CD4-positive, alpha-beta T cell (primary cell): ENCODE data around the gene GPSM1. TPM values are rescaled to one million over a fixed set of nuclear protein-coding genes. Genes with fewer than 3 reads are reported as not detected.

ENCODE experiments used
- ATAC-seq: fragments of 200-7000 bp; cut with Tn5 transposase; one replicate; pipeline ENCODE4 v1.10.0; 2022; ENCODE audit warnings: mild to moderate bottlenecking; ENCODE audit not compliant: poor library complexity
- CTCF ChIA-PET: fragments of 350-600 bp; sonication (Branson Sonifier 250); formaldehyde crosslinking; loops from one replicate; lab custom pipeline; 2021; ENCODE audit warnings: antibody characterized with exemption, inconsistent platforms; lab: Charles Lee
- POLR2A ChIA-PET: fragments of 350-600 bp; sonication (Branson Sonifier 250); formaldehyde crosslinking; loops from one replicate; lab custom pipeline; 2021; ENCODE audit warnings: antibody characterized with exemption, inconsistent platforms; lab: Charles Lee
- DNase-seq, 14 experiments: peaks; one replicate each; pipeline ENCODE4 v3.0.0-alpha.2; 2013 to 2020; ENCODE audit warnings: mixed read lengths in 2 of 14
- H3K27ac ChIP-seq, 2 donors: one replicate each; pipeline versions ENCODE4 v1.5.1 to v1.7.0; 2013; ENCODE audit warnings: low read length in 2 of 2, low read depth in 1 of 2, mild to moderate bottlenecking in 1 of 2
- H3K27me3 ChIP-seq, 2 experiments: 1 replicate in 1 of 2; 2 replicates in 1 of 2; pipeline versions ENCODE4 v1.6.1 to v1.7.0; 2013; ENCODE audit warnings: low read length in 2 of 2, control low read depth in 1 of 2, mild to moderate bottlenecking in 1 of 2, moderate library complexity in 1 of 2; ENCODE audit not compliant: insufficient read depth in 2 of 2, control insufficient read depth in 1 of 2
- H3K36me3 ChIP-seq: one replicate; pipeline ENCODE4 v1.6.1; 2013; ENCODE audit warnings: low read length, control low read depth; ENCODE audit not compliant: insufficient read depth
- H3K4me1 ChIP-seq: one replicate; pipeline ENCODE4 v1.6.1; 2013; ENCODE audit warnings: low read length, control low read depth; ENCODE audit not compliant: insufficient read depth
- H3K4me3 ChIP-seq: one replicate; pipeline ENCODE4 v1.5.1; 2013; ENCODE audit warnings: mild to moderate bottlenecking, low read length, moderate library complexity
- H3K9me3 ChIP-seq, 2 experiments: 1 replicate in 1 of 2; 2 replicates in 1 of 2; pipeline versions ENCODE4 v1.6.1 to v1.7.0; 2013; ENCODE audit warnings: low read length in 2 of 2, mild to moderate bottlenecking in 2 of 2, control low read depth in 1 of 2, moderate library complexity in 1 of 2; ENCODE audit not compliant: control insufficient read depth in 1 of 2, insufficient read depth in 1 of 2
- H3K27ac Mint-ChIP-seq: one replicate; pipeline ENCODE4 v1.8.0; 2020; ENCODE audit warnings: mixed read lengths
- H3K27me3 Mint-ChIP-seq: one replicate; pipeline ENCODE4 v1.8.0; 2021; ENCODE audit warnings: mixed read lengths
- H3K36me3 Mint-ChIP-seq: one replicate; pipeline ENCODE4 v1.8.0; 2021; ENCODE audit warnings: low read depth, mixed read lengths
- H3K4me1 Mint-ChIP-seq: one replicate; pipeline ENCODE4 v1.8.0; 2021; ENCODE audit warnings: low read depth, mixed read lengths
- H3K4me3 Mint-ChIP-seq: one replicate; pipeline ENCODE4 v1.8.0; 2020; ENCODE audit warnings: mild to moderate bottlenecking, mixed read lengths
- H3K9me3 Mint-ChIP-seq: one replicate; pipeline ENCODE4 v1.8.0; 2020; ENCODE audit warnings: mixed read lengths
- intact Hi-C, 2 experiments: fragments of 100-400 bp; cut with DNase I in 1 of 2; cut with micrococcal nuclease in 1 of 2; formaldehyde crosslinking; loops; one replicate each; pipeline versions ENCODE4 v1.15.1 to v1.9.0; 2023 to 2025; cut with DNase I, micrococcal nuclease
- total RNA-seq, 174 experiments: library from RNA in 2 of 174; stranded (reverse) in 2 of 174; gene quantifications; one replicate each; pipeline ENCODE4 v1.2.3 and lab custom pipeline; 2021 to 2026
- TF ChIP-seq, protein P1 (sequence below): fragments of 200-600 bp; IDR thresholded peaks from one replicate; pipeline ENCODE4 v1.8.0; 2022; ENCODE audit warnings: antibody characterized with exemption, mild to moderate bottlenecking

Gene GPSM1
- total RNA-seq, 2 experiments from 2014 or later = 7.7 to 8.6 TPM

DNA sequence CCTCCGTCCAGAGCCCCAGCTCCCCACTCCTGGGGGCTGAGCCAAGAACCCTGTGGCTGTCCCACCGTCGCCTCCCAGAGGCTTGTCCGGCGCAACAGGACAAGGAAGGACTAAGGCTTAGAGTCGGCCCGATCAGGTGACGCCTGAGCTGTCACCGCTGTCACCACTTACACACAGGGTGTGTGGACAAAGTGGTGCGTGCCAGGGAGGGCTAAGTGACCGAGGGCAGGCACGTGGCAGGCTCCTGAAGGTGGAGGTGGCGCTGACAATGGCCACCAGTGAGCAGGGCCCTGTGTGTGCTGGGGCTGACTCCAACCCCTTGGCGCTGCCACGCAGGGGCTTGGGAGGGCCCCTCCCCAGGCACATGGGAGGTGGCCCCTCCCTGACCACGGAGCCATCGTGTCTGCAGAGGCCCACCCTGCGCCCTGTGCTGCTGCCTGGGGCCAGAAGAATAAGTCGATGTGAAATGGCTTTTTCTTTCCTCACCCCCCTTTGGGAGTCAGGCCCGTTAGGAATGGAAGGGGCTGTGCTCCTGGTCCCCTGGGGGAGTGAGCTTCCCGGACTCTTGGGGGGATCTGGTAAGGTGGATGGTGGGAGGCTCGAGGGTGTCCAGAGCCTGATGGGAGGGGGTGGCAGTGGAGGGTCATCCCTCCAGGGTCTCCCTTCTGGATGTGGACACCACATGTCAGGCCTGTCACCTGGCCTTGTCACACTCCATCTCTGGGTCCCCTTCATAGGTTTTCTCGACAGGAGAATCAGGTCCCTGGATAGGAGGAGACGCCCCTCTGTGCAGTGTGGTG lies 2.6 kb upstream of the GPSM1 start:
- no peaks in the 10 kb centered on the region for H3K9me3 Mint-ChIP-seq
- peaks cover 5% of the 10 kb centered on the region for H3K4me1 Mint-ChIP-seq
- Histone ChIP-seq H3K36me3 (no peaks in the 10 kb centered on the region), H3K27me3 (peaks cover 0 to 2% of the 10 kb centered on the region in 2 experiments), H3K9me3 (peaks cover 0 to 4% of the 10 kb centered on the region in 2 experiments), H3K4me3 (no peak overlapping the region), H3K27ac (no peak overlapping the region), H3K4me1 (peaks cover 24% of the 10 kb centered on the region)
- intact Hi-C loops = no loop called here
- ChIA-PET POLR2A (no interaction called here), CTCF (no interaction called here)
- no peaks in the 10 kb centered on the region for H3K36me3 Mint-ChIP-seq
- DNase-seq (no peak), ATAC-seq (no peak)
- no peak overlapping the region for H3K27ac Mint-ChIP-seq
- TF ChIP-seq, protein P1, sequence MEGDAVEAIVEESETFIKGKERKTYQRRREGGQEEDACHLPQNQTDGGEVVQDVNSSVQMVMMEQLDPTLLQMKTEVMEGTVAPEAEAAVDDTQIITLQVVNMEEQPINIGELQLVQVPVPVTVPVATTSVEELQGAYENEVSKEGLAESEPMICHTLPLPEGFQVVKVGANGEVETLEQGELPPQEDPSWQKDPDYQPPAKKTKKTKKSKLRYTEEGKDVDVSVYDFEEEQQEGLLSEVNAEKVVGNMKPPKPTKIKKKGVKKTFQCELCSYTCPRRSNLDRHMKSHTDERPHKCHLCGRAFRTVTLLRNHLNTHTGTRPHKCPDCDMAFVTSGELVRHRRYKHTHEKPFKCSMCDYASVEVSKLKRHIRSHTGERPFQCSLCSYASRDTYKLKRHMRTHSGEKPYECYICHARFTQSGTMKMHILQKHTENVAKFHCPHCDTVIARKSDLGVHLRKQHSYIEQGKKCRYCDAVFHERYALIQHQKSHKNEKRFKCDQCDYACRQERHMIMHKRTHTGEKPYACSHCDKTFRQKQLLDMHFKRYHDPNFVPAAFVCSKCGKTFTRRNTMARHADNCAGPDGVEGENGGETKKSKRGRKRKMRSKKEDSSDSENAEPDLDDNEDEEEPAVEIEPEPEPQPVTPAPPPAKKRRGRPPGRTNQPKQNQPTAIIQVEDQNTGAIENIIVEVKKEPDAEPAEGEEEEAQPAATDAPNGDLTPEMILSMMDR = no peak
- H3K4me3 Mint-ChIP-seq = no peak overlapping the region
- H3K27me3 Mint-ChIP-seq = no peaks in the 10 kb centered on the region

DNA sequence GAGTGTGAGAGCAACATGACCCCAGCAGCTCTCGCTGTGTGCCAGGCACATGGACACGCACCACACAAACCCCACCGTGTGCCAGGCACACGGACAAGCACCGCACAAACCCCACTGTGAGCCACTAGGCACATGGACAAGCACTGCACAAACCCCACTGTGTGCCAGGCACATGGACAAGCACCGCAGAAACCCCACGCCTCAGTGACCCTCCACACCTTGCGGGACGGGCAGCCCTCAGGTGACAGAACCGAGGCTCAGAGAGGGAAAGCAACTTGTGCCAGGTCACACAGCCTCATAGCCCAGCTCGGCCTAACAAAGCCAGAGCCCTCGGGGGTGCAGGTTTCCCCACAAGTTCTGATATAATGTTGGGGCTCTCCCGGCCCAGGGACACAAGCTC lies 2.0 kb upstream of the GPSM1 start:
- Histone ChIP-seq H3K27ac (no peak overlapping the region), H3K27me3 (peaks cover 0 to 2% of the 10 kb centered on the region in 2 experiments), H3K36me3 (no peaks in the 10 kb centered on the region), H3K4me1 (peaks cover 24% of the 10 kb centered on the region), H3K9me3 (peaks cover 0 to 4% of the 10 kb centered on the region in 2 experiments), H3K4me3 (no peak overlapping the region)
- CTCF ChIA-PET = no interaction called here
- H3K4me1 Mint-ChIP-seq = peaks cover 5% of the 10 kb centered on the region
- intact Hi-C loops = no loop called here
- H3K36me3 Mint-ChIP-seq = no peaks in the 10 kb centered on the region
- ATAC-seq = no peak
- H3K27ac Mint-ChIP-seq = no peak overlapping the region
- TF ChIP-seq, protein P1 = no peak
- H3K27me3 Mint-ChIP-seq = no peaks in the 10 kb centered on the region
- no peaks in the 10 kb centered on the region for H3K9me3 Mint-ChIP-seq
- DNase-seq = no peak
- no peak overlapping the region for H3K4me3 Mint-ChIP-seq
- POLR2A ChIA-PET = no interaction called here

DNA sequence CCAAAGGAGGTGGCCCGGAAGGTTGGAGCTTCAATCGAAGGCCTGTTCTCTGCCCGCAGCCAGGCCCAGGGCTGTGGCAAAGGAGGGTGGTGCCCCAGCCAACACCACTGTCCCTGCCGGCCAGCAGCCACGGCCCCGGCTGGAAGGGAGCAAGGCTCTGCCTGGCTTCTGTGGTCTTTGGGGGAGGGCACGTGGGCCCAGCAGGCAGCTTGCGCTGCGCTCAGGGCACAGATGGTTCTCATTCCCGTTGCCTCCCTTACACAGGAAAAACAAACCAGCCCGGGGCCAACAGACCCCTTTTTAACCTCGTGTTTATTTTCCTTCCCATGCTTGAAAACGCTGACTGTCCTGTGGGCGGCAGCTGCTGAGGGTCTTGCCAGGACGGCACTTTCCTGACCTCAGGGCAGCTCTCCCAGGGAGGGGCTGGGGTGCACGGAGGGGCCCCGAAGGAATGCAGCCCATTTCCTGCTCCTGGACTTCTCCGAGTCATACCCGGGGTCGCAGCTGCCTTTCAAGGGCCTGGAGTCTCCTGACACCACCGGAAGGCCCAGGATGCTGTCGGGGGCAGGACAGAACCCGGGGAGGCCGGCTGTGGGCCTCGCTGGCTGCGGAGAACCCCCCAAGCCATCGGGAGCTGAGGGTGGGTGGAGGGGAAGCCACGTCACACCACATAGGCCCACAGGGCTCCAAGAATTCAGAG lies 1.1 kb upstream of the GPSM1 start:
- intact Hi-C loops = no loop called here
- ATAC-seq (no peak), DNase-seq (no peak)
- POLR2A ChIA-PET = no interaction called here
- peaks cover 5% of the 10 kb centered on the region for H3K4me1 Mint-ChIP-seq
- Histone ChIP-seq H3K27me3 (peaks cover 0 to 2% of the 10 kb centered on the region in 2 experiments), H3K4me1 (peaks cover 24% of the 10 kb centered on the region), H3K9me3 (peaks cover 0 to 4% of the 10 kb centered on the region in 2 experiments), H3K4me3 (no peak overlapping the region), H3K36me3 (no peaks in the 10 kb centered on the region), H3K27ac (no peak overlapping the region)
- H3K27ac Mint-ChIP-seq = no peak overlapping the region
- TF ChIP-seq, protein P1 = no peak
- H3K4me3 Mint-ChIP-seq = no peak overlapping the region
- H3K9me3 Mint-ChIP-seq = no peaks in the 10 kb centered on the region
- H3K27me3 Mint-ChIP-seq = no peaks in the 10 kb centered on the region
- CTCF ChIA-PET = no interaction called here
- H3K36me3 Mint-ChIP-seq = no peaks in the 10 kb centered on the region
